Smooth muscle cell (in vitro differentiated cells): Measurements from ENCODE around the gene PLAGL2. TPM values are rescaled to one million over a fixed set of nuclear protein-coding genes. Genes with fewer than 3 reads are reported as not detected.

Source experiments
- DNase-seq: peaks from one replicate; lab custom pipeline; 2025; ENCODE audit not compliant: unreplicated experiment; lab: John Stamatoyannopoulos, UW
- H2AFZ ChIP-seq: fragments of 200-600 bp; sonication (generic); 2 replicates; pipeline ENCODE4 v1.6.0; 2016; ENCODE audit warnings: antibody characterized with exemption, low read depth, mild to moderate bottlenecking
- H3F3A ChIP-seq: fragments of 200-600 bp; sonication (generic); 2 replicates; pipeline ENCODE4 v1.6.0; 2017; ENCODE audit warnings: antibody characterized with exemption, low read depth
- H3K27ac ChIP-seq: fragments of 200-600 bp; sonication (generic); 2 replicates; pipeline ENCODE4 v1.5.1; 2016; ENCODE audit warnings: low read depth, mild to moderate bottlenecking
- H3K27me3 ChIP-seq: fragments of 200-600 bp; sonication (generic); 2 replicates; pipeline ENCODE4 v1.6.1; 2016; ENCODE audit warnings: low read depth, mild to moderate bottlenecking
- H3K36me3 ChIP-seq: fragments of 200-600 bp; sonication (generic); 2 replicates; pipeline ENCODE4 v1.5.1; 2016; ENCODE audit warnings: low read depth
- H3K4me1 ChIP-seq: fragments of 200-600 bp; sonication (generic); 2 replicates; pipeline ENCODE4 v1.5.1; 2016; ENCODE audit warnings: low read depth
- H3K4me2 ChIP-seq: fragments of 200-600 bp; sonication (generic); 2 replicates; pipeline ENCODE4 v1.6.0; 2016; ENCODE audit warnings: mild to moderate bottlenecking
- H3K4me3 ChIP-seq: fragments of 200-600 bp; sonication (generic); 2 replicates; pipeline ENCODE4 v1.5.1; 2016; ENCODE audit warnings: mild to moderate bottlenecking
- H3K79me2 ChIP-seq: fragments of 200-600 bp; sonication (generic); 2 replicates; pipeline ENCODE4 v1.6.0; 2016; ENCODE audit warnings: low read depth, mild to moderate bottlenecking
- H3K9ac ChIP-seq: fragments of 200-600 bp; sonication (generic); 2 replicates; pipeline ENCODE4 v1.6.0; 2016; ENCODE audit warnings: low read depth
- H3K9me3 ChIP-seq: fragments of 200-600 bp; sonication (generic); replicated peaks from 2 replicates; pipeline ENCODE4 v1.5.1; 2016; ENCODE audit warnings: low read depth
- H4K20me1 ChIP-seq: fragments of 200-600 bp; sonication (generic); 2 replicates; pipeline ENCODE4 v1.6.0; 2016; ENCODE audit warnings: low read depth
- WGBS: methylation state at CpG from one replicate; pipeline ENCODE4 v1.1.7; 2016; ENCODE audit warnings: low lambda C conversion rate; 5-methylcytosine and 5-hydroxymethylcytosine counted together
- polyA plus RNA-seq: library from polyadenylated mRNA; unstranded; fragments of >200 nt; fragmentation: Nextera tagmentation; extraction: Ambion mirVana; gene quantifications from 2 replicates; pipeline ENCODE4 v1.2.1, GENCODE V29; 2016
- total RNA-seq: library from RNA; depleted of rRNA; stranded (reverse); fragments of >200 nt; gene quantifications from 2 replicates; pipeline ENCODE4 v1.2.3, GENCODE V29; 2014
- TF ChIP-seq, protein P1 (sequence below): fragments of 200-600 bp; sonication (generic); IDR thresholded peaks from 2 replicates; pipeline ENCODE4 v1.5.1; 2017; ENCODE audit warnings: borderline replicate concordance, mild to moderate bottlenecking, antibody characterized with exemption; ENCODE audit not compliant: insufficient read depth, poor library complexity, severe bottlenecking

Gene PLAGL2
- total and polyA plus RNA-seq, 2 experiments from 2014 or later: 10.4 to 18.7 TPM

DNA sequence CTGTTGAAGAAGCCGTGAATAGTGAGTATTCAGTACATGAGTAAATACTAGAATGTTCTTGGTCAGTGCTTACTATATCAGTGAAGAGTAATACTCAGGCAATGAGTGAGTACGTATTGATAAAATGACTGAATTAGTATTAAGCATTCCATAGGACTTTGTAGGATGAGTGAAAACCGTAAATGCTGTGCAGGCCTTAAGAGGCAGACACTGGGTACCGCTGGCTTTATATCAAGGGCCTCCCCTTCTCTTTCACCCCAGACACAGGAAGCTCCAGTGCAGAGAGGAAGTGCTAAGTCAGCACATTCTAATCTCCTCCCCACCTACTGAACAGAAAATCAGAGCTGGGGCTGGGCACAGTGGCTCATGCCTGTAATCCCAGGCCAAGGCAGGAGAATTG is 24.3 kb upstream of the PLAGL2 start:
- no peaks in the 10 kb centered on the region for H3K9me3 ChIP-seq
- H2AFZ ChIP-seq: no peak overlapping the region
- H3K27ac ChIP-seq: peak overlapping the region; percentile 63
- H3K27me3 ChIP-seq: no peaks in the 10 kb centered on the region
- peaks cover 5% of the 10 kb centered on the region for H3K36me3 ChIP-seq
- 50% methylated on average over 4 of the region's 4 CpGs for WGBS
- H3K9ac ChIP-seq: no peak overlapping the region
- DNase-seq: no peak
- no peaks in the 10 kb centered on the region for H4K20me1 ChIP-seq
- TF ChIP-seq, protein P1, sequence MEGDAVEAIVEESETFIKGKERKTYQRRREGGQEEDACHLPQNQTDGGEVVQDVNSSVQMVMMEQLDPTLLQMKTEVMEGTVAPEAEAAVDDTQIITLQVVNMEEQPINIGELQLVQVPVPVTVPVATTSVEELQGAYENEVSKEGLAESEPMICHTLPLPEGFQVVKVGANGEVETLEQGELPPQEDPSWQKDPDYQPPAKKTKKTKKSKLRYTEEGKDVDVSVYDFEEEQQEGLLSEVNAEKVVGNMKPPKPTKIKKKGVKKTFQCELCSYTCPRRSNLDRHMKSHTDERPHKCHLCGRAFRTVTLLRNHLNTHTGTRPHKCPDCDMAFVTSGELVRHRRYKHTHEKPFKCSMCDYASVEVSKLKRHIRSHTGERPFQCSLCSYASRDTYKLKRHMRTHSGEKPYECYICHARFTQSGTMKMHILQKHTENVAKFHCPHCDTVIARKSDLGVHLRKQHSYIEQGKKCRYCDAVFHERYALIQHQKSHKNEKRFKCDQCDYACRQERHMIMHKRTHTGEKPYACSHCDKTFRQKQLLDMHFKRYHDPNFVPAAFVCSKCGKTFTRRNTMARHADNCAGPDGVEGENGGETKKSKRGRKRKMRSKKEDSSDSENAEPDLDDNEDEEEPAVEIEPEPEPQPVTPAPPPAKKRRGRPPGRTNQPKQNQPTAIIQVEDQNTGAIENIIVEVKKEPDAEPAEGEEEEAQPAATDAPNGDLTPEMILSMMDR: no peak
- no peak overlapping the region for H3K4me2 ChIP-seq
- H3K4me1 ChIP-seq: no peaks in the 10 kb centered on the region
- H3F3A ChIP-seq: no peaks in the 10 kb centered on the region
- H3K79me2 ChIP-seq: no peaks in the 10 kb centered on the region
- no peak overlapping the region for H3K4me3 ChIP-seq

DNA sequence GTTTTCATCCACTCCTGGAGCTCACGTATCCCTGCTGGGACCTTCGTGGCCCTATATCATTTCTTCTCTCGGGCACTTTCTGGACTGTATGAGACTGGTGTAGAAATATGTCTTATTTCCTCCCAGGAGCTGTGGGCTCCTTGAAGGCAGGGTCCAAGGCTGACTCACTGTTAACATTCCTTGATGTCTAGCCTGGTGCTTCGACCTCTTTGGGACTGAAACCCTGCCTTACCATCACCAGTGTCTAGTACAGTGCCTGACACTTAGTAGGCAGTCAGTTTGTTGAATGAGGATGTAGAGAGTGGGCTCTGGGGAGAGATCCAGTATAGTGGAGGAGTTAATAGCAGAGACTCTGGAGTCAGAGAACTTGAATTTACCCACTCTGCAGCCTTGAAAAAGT is 23.7 kb upstream of the PLAGL2 start:
- no peak overlapping the region for H3K9ac ChIP-seq
- no peak for DNase-seq
- H3K27me3 ChIP-seq: no peaks in the 10 kb centered on the region
- H3K36me3 ChIP-seq: peaks cover 5% of the 10 kb centered on the region
- peak overlapping the region; percentile 63 for H3K27ac ChIP-seq
- H3K4me3 ChIP-seq: no peak overlapping the region
- 87% methylated on average over 4 of the region's 4 CpGs for WGBS
- TF ChIP-seq, protein P1: no peak
- no peak overlapping the region for H2AFZ ChIP-seq
- no peaks in the 10 kb centered on the region for H3K9me3 ChIP-seq
- no peaks in the 10 kb centered on the region for H3K79me2 ChIP-seq
- no peaks in the 10 kb centered on the region for H3K4me1 ChIP-seq
- no peak overlapping the region for H3K4me2 ChIP-seq
- H3F3A ChIP-seq: no peaks in the 10 kb centered on the region
- no peaks in the 10 kb centered on the region for H4K20me1 ChIP-seq

DNA sequence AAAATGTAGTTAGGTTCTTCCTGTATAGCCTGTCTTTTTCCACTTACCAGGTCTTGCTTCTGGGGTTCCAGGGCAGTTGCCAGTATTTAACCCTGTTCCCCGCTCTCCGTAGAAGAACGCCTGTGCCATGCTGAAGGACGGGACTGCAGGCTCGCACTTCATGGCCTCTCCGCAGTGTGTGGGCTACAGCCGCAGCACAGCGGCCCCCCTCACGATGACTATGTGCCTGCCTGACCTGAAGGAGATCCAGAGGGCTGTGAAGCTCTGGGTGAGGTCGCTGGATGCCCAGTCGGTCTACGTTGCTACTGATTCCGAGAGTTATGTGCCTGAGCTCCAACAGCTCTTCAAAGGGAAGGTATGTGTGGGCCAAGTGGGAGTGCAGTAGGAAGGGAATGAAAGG is 23.2 kb upstream of the PLAGL2 start:
- Histone ChIP-seq H3K9ac (no peak overlapping the region), H3F3A (no peaks in the 10 kb centered on the region), H4K20me1 (no peaks in the 10 kb centered on the region), H3K4me2 (no peak overlapping the region), H3K9me3 (no peaks in the 10 kb centered on the region), H3K36me3 (peaks cover 5% of the 10 kb centered on the region), H3K4me3 (no peak overlapping the region), H2AFZ (no peak overlapping the region), H3K79me2 (no peaks in the 10 kb centered on the region), H3K27me3 (no peaks in the 10 kb centered on the region), H3K4me1 (no peaks in the 10 kb centered on the region), H3K27ac (peak overlapping the region; percentile 63)
- 96% methylated on average over 13 of the region's 13 CpGs for WGBS
- DNase-seq: no peak
- TF ChIP-seq, protein P1: no peak

DNA sequence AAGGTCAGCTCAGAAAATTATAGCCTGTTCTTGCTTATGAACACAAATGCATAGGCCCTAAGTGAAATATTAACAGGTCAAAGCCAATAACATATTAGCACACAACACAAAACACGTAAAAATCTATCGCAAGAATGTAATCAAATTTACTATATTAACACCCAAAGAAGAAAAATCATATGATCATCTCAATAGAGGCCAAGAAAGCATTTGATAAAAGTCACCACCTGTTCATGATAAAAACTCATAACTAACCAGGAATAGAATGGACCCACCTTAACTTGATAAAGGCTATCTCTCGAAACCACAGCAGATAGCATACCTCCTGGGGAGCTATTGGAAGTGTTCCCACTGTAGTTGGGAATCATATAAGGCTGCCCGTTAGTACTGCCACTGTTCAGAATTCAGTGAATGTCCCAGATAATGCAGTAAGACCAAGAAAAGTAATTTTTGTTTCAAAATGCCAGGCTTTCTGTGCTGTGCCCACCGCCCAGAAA is 21.8 kb upstream of the PLAGL2 start:
- TF ChIP-seq, protein P1: no peak
- H3K9ac ChIP-seq: no peak overlapping the region
- H3K79me2 ChIP-seq: no peaks in the 10 kb centered on the region
- no peaks in the 10 kb centered on the region for H3K4me1 ChIP-seq
- no peaks in the 10 kb centered on the region for H3K9me3 ChIP-seq
- H3K27me3 ChIP-seq: no peaks in the 10 kb centered on the region
- no peak overlapping the region for H3K4me2 ChIP-seq
- DNase-seq: no peak
- H3K27ac ChIP-seq: peak overlapping the region; percentile 75
- WGBS: 98% methylated on average over 5 of the region's 5 CpGs
- H4K20me1 ChIP-seq: no peaks in the 10 kb centered on the region
- H3K36me3 ChIP-seq: peaks cover 5% of the 10 kb centered on the region
- no peak overlapping the region for H2AFZ ChIP-seq
- H3F3A ChIP-seq: no peaks in the 10 kb centered on the region
- no peak overlapping the region for H3K4me3 ChIP-seq
